Suprapubic skin (tissue), 3 donors: ENCODE data around the gene PGLYRP2.
"Not testable (repeated sequence)": the region's sequence is repeated elsewhere in the genome, so short reads cannot be mapped to it uniquely, and the experiment has no call there.

Experiments
- POLR2A ChIP-seq, 2 donors: fragments of 450-650 bp; IDR thresholded peaks; one replicate each; pipeline ENCODE4 v1.6.1; 2017; ENCODE audit warnings: antibody characterized with exemption in 2 of 2, mild to moderate bottlenecking in 2 of 2, moderate library complexity in 2 of 2
- TF ChIP-seq, protein P1 (sequence below), 2 donors: fragments of 200-600 bp in 1 of 2; fragments of 450-650 bp in 1 of 2; sonication (generic) in 1 of 2; IDR thresholded peaks; one replicate each; pipeline ENCODE4 v1.5.1; 2016 to 2019; ENCODE audit warnings: antibody characterized with exemption in 2 of 2, mild to moderate bottlenecking in 1 of 2, moderate library complexity in 1 of 2

DNA sequence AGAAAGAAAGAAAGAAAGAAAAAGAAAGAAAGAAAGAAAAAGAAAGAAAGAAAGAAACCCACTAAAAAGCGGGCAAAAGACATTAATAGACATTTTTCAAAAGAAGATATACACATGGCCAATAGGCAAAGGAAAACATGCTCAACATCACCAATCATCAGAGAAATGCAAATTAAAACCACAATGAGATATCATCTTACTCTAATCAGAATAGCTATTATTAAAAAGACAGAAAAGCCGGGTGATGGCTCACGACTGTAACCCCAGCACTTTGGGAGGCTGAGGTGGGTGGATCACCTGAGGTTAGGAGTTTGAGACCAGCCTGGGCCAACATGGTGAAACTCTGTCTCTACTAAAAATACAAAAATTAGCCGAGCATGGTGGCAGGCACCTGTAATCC, 5.5 kb downstream of the PGLYRP2 start:
- TF ChIP-seq, protein P1, sequence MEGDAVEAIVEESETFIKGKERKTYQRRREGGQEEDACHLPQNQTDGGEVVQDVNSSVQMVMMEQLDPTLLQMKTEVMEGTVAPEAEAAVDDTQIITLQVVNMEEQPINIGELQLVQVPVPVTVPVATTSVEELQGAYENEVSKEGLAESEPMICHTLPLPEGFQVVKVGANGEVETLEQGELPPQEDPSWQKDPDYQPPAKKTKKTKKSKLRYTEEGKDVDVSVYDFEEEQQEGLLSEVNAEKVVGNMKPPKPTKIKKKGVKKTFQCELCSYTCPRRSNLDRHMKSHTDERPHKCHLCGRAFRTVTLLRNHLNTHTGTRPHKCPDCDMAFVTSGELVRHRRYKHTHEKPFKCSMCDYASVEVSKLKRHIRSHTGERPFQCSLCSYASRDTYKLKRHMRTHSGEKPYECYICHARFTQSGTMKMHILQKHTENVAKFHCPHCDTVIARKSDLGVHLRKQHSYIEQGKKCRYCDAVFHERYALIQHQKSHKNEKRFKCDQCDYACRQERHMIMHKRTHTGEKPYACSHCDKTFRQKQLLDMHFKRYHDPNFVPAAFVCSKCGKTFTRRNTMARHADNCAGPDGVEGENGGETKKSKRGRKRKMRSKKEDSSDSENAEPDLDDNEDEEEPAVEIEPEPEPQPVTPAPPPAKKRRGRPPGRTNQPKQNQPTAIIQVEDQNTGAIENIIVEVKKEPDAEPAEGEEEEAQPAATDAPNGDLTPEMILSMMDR (IDR thresholded peaks at IDR 0.05): not testable (repeated sequence)
- not testable (repeated sequence) for TF ChIP-seq POLR2A (IDR thresholded peaks at IDR 0.05)
